ENCODE results near the gene C1orf35. TPM values are rescaled to one million over a fixed set of nuclear protein-coding genes. Genes with fewer than 3 reads are reported as not detected.

The C1orf35 gene
- total and polyA plus RNA-seq, 9 of the 15 experiments (the other 6 are each of a cell fraction or from before 2014, with no cell fraction given): 3.2 to 48.7 (median 12.5) TPM

DNA sequence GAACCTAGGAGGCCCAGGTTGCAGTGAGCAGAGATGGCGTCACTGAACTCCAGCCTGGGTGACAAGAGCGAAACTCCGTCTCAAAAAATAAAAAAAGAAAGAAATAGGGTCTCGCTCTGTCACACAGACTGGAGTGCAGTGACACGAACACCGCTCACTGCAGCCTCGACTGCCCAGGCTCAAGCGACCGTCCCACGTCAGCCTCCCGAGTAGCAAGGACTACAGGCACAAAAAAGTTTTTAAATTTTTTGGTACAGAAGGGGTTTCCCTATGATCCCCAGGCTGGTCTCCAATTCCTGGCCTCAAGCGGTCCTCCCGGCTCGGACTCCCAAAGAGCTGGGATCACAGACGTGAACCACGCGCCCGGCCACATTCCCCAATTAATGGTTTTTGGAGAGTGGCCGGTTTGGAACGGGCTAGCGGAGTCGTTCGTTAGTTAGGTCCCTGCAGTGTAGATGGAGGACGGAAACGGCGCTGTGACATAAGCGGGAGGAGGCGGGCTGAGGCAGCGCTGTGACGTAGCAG, 36.3 kb upstream of the C1orf35 start (continued):
- TF ChIP-seq, protein P1, sequence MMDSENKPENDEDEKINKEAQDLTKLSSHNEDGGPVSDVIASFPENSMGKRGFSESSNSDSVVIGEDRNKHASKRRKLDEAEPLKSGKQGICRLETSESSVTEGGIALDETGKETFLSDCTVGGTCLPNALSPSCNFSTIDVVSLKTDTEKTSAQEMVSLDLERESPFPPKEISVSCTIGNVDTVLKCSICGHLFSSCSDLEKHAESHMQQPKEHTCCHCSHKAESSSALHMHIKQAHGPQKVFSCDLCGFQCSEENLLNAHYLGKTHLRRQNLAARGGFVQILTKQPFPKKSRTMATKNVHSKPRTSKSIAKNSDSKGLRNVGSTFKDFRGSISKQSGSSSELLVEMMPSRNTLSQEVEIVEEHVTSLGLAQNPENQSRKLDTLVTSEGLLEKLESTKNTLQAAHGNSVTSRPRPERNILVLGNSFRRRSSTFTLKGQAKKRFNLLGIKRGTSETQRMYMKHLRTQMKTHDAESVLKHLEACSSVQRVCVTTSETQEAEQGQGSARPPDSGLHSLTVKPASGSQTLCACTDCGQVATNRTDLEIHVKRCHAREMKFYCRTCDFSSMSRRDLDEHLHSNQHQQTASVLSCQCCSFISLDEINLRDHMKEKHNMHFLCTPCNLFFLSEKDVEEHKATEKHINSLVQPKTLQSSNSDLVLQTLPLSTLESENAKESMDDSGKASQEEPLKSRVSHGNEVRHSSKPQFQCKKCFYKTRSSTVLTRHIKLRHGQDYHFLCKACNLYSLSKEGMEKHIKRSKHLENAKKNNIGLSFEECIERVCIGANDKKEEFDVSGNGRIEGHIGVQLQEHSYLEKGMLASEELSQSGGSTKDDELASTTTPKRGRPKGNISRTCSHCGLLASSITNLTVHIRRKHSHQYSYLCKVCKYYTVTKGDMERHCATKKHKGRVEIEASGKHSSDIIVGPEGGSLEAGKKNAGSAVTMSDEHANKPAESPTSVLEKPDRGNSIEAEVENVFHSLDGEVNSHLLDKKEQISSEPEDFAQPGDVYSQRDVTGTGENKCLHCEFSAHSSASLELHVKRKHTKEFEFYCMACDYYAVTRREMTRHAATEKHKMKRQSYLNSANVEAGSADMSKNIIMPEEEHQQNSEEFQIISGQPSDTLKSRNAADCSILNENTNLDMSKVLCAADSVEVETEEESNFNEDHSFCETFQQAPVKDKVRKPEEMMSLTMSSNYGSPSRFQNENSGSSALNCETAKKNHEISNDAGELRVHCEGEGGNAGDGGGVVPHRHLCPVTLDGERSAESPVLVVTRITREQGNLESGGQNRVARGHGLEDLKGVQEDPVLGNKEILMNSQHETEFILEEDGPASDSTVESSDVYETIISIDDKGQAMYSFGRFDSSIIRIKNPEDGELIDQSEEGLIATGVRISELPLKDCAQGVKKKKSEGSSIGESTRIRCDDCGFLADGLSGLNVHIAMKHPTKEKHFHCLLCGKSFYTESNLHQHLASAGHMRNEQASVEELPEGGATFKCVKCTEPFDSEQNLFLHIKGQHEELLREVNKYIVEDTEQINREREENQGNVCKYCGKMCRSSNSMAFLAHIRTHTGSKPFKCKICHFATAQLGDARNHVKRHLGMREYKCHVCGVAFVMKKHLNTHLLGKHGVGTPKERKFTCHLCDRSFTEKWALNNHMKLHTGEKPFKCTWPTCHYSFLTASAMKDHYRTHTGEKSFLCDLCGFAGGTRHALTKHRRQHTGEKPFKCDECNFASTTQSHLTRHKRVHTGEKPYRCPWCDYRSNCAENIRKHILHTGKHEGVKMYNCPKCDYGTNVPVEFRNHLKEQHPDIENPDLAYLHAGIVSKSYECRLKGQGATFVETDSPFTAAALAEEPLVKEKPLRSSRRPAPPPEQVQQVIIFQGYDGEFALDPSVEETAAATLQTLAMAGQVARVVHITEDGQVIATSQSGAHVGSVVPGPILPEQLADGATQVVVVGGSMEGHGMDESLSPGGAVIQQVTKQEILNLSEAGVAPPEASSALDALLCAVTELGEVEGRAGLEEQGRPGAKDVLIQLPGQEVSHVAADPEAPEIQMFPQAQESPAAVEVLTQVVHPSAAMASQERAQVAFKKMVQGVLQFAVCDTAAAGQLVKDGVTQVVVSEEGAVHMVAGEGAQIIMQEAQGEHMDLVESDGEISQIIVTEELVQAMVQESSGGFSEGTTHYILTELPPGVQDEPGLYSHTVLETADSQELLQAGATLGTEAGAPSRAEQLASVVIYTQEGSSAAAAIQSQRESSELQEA (IDR thresholded peaks at IDR 0.05; ENCODE audit: low read depth): no peak
- TF ChIP-seq, protein P2, sequence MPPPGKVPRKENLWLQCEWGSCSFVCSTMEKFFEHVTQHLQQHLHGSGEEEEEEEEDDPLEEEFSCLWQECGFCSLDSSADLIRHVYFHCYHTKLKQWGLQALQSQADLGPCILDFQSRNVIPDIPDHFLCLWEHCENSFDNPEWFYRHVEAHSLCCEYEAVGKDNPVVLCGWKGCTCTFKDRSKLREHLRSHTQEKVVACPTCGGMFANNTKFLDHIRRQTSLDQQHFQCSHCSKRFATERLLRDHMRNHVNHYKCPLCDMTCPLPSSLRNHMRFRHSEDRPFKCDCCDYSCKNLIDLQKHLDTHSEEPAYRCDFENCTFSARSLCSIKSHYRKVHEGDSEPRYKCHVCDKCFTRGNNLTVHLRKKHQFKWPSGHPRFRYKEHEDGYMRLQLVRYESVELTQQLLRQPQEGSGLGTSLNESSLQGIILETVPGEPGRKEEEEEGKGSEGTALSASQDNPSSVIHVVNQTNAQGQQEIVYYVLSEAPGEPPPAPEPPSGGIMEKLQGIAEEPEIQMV (tag; conservative IDR thresholded peaks at IDR 0.05; ENCODE audit: low read depth): no peak
- TF ChIP-seq FOXJ2 (tag; IDR thresholded peaks at IDR 0.05) (no peak), MCM5 (IDR thresholded peaks at IDR 0.05; ENCODE audit: low read depth) (no peak), CREBBP (IDR thresholded peaks at IDR 0.05; ENCODE audit: low read depth, low read length) (no peak), HNRNPH1 (optimal IDR thresholded peaks at IDR 0.05; ENCODE audit: low read depth, low read length) (no peak), HOXB6 (CRISPR knock-in tag; IDR thresholded peaks at IDR 0.05; ENCODE audit: borderline replicate concordance) (no peak), RNF2 (IDR thresholded peaks at IDR 0.05) (0 out of 2 replicates have a peak, but pooled peaks have one; percentile 2), NELFE (IDR thresholded peaks at IDR 0.05; ENCODE audit: insufficient read depth, insufficient read length) (no peak), EHMT2 (IDR thresholded peaks at IDR 0.05) (no peak), ZNF134 (CRISPR knock-in tag; conservative IDR thresholded peaks at IDR 0.05) (no peak), CBFB (CRISPR knock-in tag; IDR thresholded peaks at IDR 0.05) (peak; percentile 38; the same call in 1 of the 2 replicates)
- TF ChIP-seq, protein P3, sequence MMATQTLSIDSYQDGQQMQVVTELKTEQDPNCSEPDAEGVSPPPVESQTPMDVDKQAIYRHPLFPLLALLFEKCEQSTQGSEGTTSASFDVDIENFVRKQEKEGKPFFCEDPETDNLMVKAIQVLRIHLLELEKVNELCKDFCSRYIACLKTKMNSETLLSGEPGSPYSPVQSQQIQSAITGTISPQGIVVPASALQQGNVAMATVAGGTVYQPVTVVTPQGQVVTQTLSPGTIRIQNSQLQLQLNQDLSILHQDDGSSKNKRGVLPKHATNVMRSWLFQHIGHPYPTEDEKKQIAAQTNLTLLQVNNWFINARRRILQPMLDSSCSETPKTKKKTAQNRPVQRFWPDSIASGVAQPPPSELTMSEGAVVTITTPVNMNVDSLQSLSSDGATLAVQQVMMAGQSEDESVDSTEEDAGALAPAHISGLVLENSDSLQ (IDR thresholded peaks at IDR 0.05): no peak
- TF ChIP-seq, protein P4, sequence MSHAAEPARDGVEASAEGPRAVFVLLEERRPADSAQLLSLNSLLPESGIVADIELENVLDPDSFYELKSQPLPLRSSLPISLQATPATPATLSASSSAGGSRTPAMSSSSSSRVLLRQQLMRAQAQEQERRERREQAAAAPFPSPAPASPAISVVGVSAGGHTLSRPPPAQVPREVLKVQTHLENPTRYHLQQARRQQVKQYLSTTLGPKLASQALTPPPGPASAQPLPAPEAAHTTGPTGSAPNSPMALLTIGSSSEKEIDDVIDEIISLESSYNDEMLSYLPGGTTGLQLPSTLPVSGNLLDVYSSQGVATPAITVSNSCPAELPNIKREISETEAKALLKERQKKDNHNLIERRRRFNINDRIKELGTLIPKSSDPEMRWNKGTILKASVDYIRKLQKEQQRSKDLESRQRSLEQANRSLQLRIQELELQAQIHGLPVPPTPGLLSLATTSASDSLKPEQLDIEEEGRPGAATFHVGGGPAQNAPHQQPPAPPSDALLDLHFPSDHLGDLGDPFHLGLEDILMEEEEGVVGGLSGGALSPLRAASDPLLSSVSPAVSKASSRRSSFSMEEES (CRISPR knock-in tag; IDR thresholded peaks at IDR 0.05): no peak
